Pancreas (tissue), 10 donors: Measurements from ENCODE around the gene UIMC1. TPM values are rescaled to one million over a fixed set of nuclear protein-coding genes. Genes with fewer than 3 reads are reported as not detected.
"Not testable (repeated sequence)": the region's sequence is repeated elsewhere in the genome, so short reads cannot be mapped to it uniquely, and the experiment has no call there.

Source experiments
- ATAC-seq, 4 donors: fragments of 200-7000 bp; cut with Tn5 transposase; one replicate each; pipeline versions ENCODE4 v1.8.0 to v1.9.1; 2020; ENCODE audit warnings: mild to moderate bottlenecking in 4 of 4, moderate library complexity in 4 of 4
- DNase-seq, 6 donors: peaks; one replicate each; pipeline ENCODE4 v3.0.0-alpha.2; 2020
- FAIRE-seq: peaks from 2 replicates; lab custom pipeline; 2012; peaks lifted over from hg19 to GRCh38; lab: Jason Lieb, UNC
- H3K27ac ChIP-seq, 4 donors: fragments of 200-600 bp; sonication (generic); 1 replicate in 3 of 4; 2 replicates in 1 of 4; pipeline versions ENCODE4 v1.5.0 to v1.8.0; 2020
- H3K27me3 ChIP-seq, 4 donors: fragments of 200-600 bp; one replicate each; pipeline ENCODE4 v1.8.0; 2021
- H3K36me3 ChIP-seq, 3 donors: fragments of 200-600 bp; sonication (generic) in 1 of 3; one replicate each; pipeline versions ENCODE4 v1.5.0 to v1.8.0; 2020 to 2021
- H3K4me1 ChIP-seq, 3 donors: fragments of 200-600 bp; one replicate each; pipeline ENCODE4 v1.8.0; 2021
- H3K4me3 ChIP-seq, 4 donors: fragments of 200-600 bp; sonication (generic) in 2 of 4; one replicate each; pipeline versions ENCODE4 v1.5.0 to v1.8.0; 2020 to 2021
- H3K9me3 ChIP-seq, 4 donors: fragments of 200-600 bp; one replicate each; pipeline ENCODE4 v1.8.0; 2021
- WGBS, 2 donors: extraction: QIAGEN DNeasy Blood & Tissue Kit; methylation state at CpG; one replicate each; pipeline ENCODE4 v1.1.7; 2013; 5-methylcytosine and 5-hydroxymethylcytosine counted together
- intact Hi-C, 3 donors: fragments of 100-400 bp; cut with DNase I; formaldehyde crosslinking; loops; one replicate each; pipeline versions ENCODE4 v1.11.1 to v1.14.2; 2022
- polyA plus RNA-seq, 2 donors: library from polyadenylated mRNA; stranded (reverse); fragments of 200-250 nt; gene quantifications; one replicate each; pipeline ENCODE4 v1.2.3, GENCODE V29; 2013
- total RNA-seq, 6 donors: library from RNA; stranded (reverse); fragmentation: NEBNext Ultra II Directional in 4 of 6; extraction: Animal tissue kit (Norgen Biotek cat#: 25700) in 4 of 6; gene quantifications; one replicate each; pipeline versions ENCODE4 v1.2.1 to v1.2.4, GENCODE V29; 2021 to 2023
- TF ChIP-seq, protein P1 (sequence below), 4 donors: fragments of 200-600 bp; sonication (generic) in 3 of 4; IDR thresholded peaks; one replicate each; pipeline versions ENCODE4 v1.5.0 to v1.8.0; 2021; ENCODE audit warnings: antibody characterized with exemption in 4 of 4
- donor health status: healthy with polysubstance abuse.
- donor health status: DM: no; HTN: no; CAD: no; lungs with moderate emphysema.
- donor health status: DM: no; HTN: no; CAD: no.
- donor health status: control.
- donor health status: control.
- donor health status: Bipolar disorder and iron deficiency.
- donor health status: DM: yes; HTN: yes; CAD: no.
- donor health status: DM: no; HTN: no; CAD: no.
- donor health status: DM: no; HTN: no; CAD: no.
- donor health status: DM: yes; HTN: yes; CAD: no.

UIMC1 gene
- total and polyA plus RNA-seq, 8 donors, result 19.9 to 29.5 (median 23.0) TPM

DNA sequence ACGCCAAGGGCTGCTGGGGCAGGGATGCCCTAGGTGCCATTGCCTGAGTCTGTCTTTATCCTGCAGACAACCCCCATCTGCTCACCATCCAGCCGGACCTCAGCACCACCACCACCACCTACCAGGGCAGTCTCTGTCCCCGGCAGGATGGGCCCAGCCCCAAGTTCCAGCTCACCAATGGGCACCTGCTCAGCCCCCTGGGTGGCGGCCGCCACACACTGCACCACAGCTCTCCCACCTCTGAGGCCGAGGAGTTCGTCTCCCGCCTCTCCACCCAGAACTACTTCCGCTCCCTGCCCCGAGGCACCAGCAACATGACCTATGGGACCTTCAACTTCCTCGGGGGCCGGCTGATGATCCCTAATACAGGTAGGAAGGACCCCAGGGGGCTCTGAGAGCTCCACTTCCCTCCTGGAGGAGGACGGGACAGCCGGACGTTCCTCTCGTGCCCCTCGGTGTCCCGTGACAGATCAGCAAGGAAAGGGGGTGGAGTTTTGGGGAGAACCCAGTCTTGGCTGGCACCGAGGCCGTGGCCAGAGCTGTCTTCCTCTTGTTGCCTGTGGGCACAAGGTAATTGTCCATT lies 132.3 kb downstream of the UIMC1 start:
- intact Hi-C loops, result no loop called here
- 52 to 58% methylated on average over 20 of the region's 20 CpGs for WGBS, 2 donors
- no peak overlapping the region for H3K27ac ChIP-seq
- H3K9me3 ChIP-seq, result no peaks in the 10 kb centered on the region
- no peak overlapping the region for H3K4me3 ChIP-seq
- H3K27me3 ChIP-seq, result no peaks in the 10 kb centered on the region
- no peaks in the 10 kb centered on the region for H3K36me3 ChIP-seq
- ATAC-seq, result no peak
- TF ChIP-seq, protein P1, sequence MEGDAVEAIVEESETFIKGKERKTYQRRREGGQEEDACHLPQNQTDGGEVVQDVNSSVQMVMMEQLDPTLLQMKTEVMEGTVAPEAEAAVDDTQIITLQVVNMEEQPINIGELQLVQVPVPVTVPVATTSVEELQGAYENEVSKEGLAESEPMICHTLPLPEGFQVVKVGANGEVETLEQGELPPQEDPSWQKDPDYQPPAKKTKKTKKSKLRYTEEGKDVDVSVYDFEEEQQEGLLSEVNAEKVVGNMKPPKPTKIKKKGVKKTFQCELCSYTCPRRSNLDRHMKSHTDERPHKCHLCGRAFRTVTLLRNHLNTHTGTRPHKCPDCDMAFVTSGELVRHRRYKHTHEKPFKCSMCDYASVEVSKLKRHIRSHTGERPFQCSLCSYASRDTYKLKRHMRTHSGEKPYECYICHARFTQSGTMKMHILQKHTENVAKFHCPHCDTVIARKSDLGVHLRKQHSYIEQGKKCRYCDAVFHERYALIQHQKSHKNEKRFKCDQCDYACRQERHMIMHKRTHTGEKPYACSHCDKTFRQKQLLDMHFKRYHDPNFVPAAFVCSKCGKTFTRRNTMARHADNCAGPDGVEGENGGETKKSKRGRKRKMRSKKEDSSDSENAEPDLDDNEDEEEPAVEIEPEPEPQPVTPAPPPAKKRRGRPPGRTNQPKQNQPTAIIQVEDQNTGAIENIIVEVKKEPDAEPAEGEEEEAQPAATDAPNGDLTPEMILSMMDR (IDR thresholded peaks at IDR 0.05), result no peak
- no peak for FAIRE-seq
- no peaks in the 10 kb centered on the region for H3K4me1 ChIP-seq
- DNase-seq, result peak in 1 of 6 donors; percentile 48

DNA sequence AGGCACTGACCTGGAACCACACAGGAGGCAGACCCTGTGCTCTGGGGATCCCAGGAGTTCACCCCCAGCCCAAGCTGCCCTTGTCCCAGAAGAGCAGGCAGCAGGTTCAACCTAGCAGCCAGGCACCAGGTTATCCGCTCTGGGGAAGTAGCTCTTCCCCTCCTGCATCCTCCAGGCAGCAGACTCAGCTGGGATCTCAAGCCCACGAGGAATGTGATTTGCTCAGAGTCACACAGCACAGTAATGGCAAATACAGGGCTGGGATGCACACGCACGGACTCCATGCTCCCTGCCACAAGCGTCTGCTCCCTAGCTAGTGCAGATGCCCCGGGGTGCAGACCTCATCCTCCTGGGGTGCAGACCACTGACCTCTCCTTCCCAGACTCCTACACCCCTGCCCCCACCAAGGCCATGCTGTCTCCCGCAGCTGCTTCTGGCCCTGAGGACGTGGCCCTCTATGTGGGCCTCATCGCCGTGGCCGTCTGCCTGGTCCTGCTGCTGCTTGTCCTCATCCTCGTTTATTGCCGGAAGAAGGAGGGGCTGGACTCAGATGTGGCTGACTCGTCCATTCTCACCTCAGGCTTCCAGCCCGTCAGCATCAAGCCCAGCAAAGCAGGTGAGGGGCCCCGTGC lies 132.9 kb downstream of the UIMC1 start:
- DNase-seq (peak in 1 of 6 donors; percentile 36), FAIRE-seq (no peak), ATAC-seq (no peak)
- H3K4me1 ChIP-seq, result no peaks in the 10 kb centered on the region
- no peaks in the 10 kb centered on the region for H3K36me3 ChIP-seq
- H3K27ac ChIP-seq, result no peak overlapping the region
- WGBS, 2 donors, result 46 to 49% methylated on average over 16 of the region's 16 CpGs
- no peaks in the 10 kb centered on the region for H3K9me3 ChIP-seq
- H3K4me3 ChIP-seq, result no peak overlapping the region
- no peaks in the 10 kb centered on the region for H3K27me3 ChIP-seq
- TF ChIP-seq, protein P1 (IDR thresholded peaks at IDR 0.05), result no peak
- intact Hi-C loops, result no loop called here

DNA sequence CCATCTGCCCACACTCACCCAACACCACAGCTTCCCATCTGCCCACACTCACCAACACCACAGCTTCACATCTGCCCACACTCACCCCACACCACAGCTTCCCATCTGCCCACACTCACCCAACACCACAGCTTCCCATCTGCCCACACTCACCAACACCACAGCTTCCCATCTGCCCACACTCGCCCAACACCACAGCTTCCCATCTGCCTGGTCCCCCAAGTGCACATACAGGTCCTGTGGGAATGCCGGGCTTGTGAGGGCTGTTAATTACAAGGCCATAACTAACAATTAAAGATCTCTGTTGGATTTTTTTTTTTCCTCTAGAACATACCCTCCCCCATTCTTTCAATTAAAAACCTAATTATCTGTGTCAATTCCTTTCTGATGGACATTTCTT lies 133.6 kb downstream of the UIMC1 start:
- H3K27ac ChIP-seq, intact Hi-C loops, H3K4me3 ChIP-seq, H3K9me3 ChIP-seq, H3K27me3 ChIP-seq, ATAC-seq, H3K36me3 ChIP-seq, FAIRE-seq, H3K4me1 ChIP-seq: not testable (repeated sequence)
- DNase-seq, result peak in 1 of 6 donors; percentile 5
- WGBS, 2 donors, result 44 to 47% methylated on average over 2 of the region's 2 CpGs

- H3K27ac ChIP-seq, H3K4me1 ChIP-seq, FAIRE-seq, DNase-seq, ATAC-seq, H3K27me3 ChIP-seq, H3K4me3 ChIP-seq, H3K9me3 ChIP-seq, H3K36me3 ChIP-seq, intact Hi-C loops: not testable (repeated sequence)
- 59 to 65% methylated on average over 2 of the region's 2 CpGs for WGBS, 2 donors
These were observed 134.0 kb downstream of the UIMC1 start for GRCh38 chr5:176872586-176872985.

DNA sequence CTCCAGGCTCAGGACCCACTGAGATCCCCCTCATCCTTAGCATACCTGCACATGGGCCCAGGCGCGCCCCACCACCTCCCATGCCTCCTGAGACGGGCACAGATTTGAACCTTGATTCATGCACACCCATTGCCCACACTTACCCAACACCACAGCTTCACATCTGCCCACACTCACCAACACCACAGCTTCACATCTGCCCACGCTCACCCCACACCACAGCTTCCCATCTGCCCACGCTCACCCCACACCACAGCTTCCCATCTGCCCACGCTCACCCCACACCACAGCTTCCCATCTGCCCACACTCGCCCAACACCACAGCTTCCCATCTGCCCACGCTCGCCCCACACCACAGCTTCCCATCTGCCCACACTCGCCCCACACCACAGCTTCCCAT lies 135.9 kb downstream of the UIMC1 start:
- H3K4me3 ChIP-seq, H3K36me3 ChIP-seq, H3K27ac ChIP-seq, intact Hi-C loops, DNase-seq, H3K4me1 ChIP-seq, FAIRE-seq, ATAC-seq, H3K27me3 ChIP-seq, H3K9me3 ChIP-seq: not testable (repeated sequence)
- 69 to 73% methylated on average over 10 of the region's 10 CpGs for WGBS, 2 donors

DNA sequence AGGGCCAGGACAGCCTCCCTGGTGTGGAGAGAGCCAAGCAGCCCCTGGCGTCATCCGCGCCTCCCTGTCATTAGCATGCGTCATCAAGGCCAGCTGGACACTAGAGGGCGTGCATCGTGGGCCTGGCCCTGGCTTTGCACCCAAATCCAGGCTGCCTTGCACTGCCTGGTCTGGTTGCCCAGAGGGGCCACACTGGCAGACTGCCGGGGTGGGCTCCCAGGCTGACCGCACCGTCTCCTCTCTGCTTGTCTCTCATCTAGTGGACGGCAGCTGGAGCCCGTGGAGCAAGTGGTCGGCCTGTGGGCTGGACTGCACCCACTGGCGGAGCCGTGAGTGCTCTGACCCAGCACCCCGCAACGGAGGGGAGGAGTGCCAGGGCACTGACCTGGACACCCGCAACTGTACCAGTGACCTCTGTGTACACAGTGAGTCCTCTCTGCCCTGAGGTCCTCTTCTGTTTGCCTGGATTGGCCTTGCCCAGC lies 136.4 kb downstream of the UIMC1 start:
- 43 to 48% methylated on average over 17 of the region's 17 CpGs for WGBS, 2 donors
- TF ChIP-seq, protein P1 (IDR thresholded peaks at IDR 0.05), result no peak
- intact Hi-C loops, result no loop called here
- Histone ChIP-seq H3K36me3 (no peaks in the 10 kb centered on the region), H3K27me3 (no peaks in the 10 kb centered on the region), H3K27ac (no peak overlapping the region), H3K9me3 (no peaks in the 10 kb centered on the region), H3K4me3 (no peak overlapping the region), H3K4me1 (no peaks in the 10 kb centered on the region)
- FAIRE-seq, result no peak
- DNase-seq, result peak in 2 of 6 donors; percentile 26 to 55
- peak in 3 of 4 donors; percentile 49 to 77 (median 64) for ATAC-seq
